ENCODE results near the gene MSRB1.

The MSRB1 gene

GRCh38 chr16:1979271-1980029 is 36.5 kb upstream of the MSRB1 start:
- DNase-seq (ENCODE audit: low read depth in 3 of 3, low spot score in 1 of 3): no peak

GRCh38 chr16:1978476-1979120 is 35.6 kb upstream of the MSRB1 start:
- DNase-seq (ENCODE audit: low read depth in 3 of 3, low spot score in 1 of 3): no peak

GRCh38 chr16:1977875-1978268 is 34.9 kb upstream of the MSRB1 start:
- no peak for DNase-seq (ENCODE audit: low read depth in 3 of 3, low spot score in 1 of 3)

- DNase-seq (ENCODE audit: low read depth in 3 of 3, low spot score in 1 of 3): no peak
These were observed 34.2 kb upstream of the MSRB1 start for GRCh38 chr16:1976951-1977874.

- no peak for DNase-seq (ENCODE audit: low read depth in 3 of 3, low spot score in 1 of 3)
These were observed 33.2 kb upstream of the MSRB1 start for GRCh38 chr16:1976216-1976520.

GRCh38 chr16:1975432-1976215 is 32.6 kb upstream of the MSRB1 start:
- no peak for DNase-seq (ENCODE audit: low read depth in 3 of 3, low spot score in 1 of 3)

- no peak for DNase-seq (ENCODE audit: low read depth in 3 of 3, low spot score in 1 of 3)
These were observed 31.4 kb upstream of the MSRB1 start for GRCh38 chr16:1974157-1975070.

GRCh38 chr16:1973461-1974156 is 30.6 kb upstream of the MSRB1 start:
- no peak for DNase-seq (ENCODE audit: low read depth in 3 of 3, low spot score in 1 of 3)

- DNase-seq (ENCODE audit: low read depth in 3 of 3, low spot score in 1 of 3): no peak
These were observed 29.5 kb upstream of the MSRB1 start for GRCh38 chr16:1972490-1972877.

GRCh38 chr16:1971796-1972489 is 28.9 kb upstream of the MSRB1 start, which contains the start of gene TBL3:
Gene TBL3 (plus strand): TSS chr16:1972053. CDS start chr16:1972165, 112 bp downstream.
- DNase-seq (ENCODE audit: low read depth in 3 of 3, low spot score in 1 of 3): peak; percentile 89 to 95 (median 94)

- DNase-seq (ENCODE audit: low read depth in 3 of 3, low spot score in 1 of 3): no peak
These were observed 25.4 kb upstream of the MSRB1 start for GRCh38 chr16:1968146-1968953.

GRCh38 chr16:1966460-1966859 is 23.5 kb upstream of the MSRB1 start, which contains the start of gene RNF151:
Gene RNF151 (plus strand): TSS chr16:1966856. CDS start chr16:1966882, 26 bp downstream.
- no peak for DNase-seq (ENCODE audit: low read depth in 3 of 3, low spot score in 1 of 3)

- no peak for DNase-seq (ENCODE audit: low read depth in 3 of 3, low spot score in 1 of 3)
These were observed 22.5 kb upstream of the MSRB1 start for GRCh38 chr16:1965396-1966001.

- DNase-seq (ENCODE audit: low read depth in 3 of 3, low spot score in 1 of 3): peak; percentile 95 to 99 (median 97)
These were observed 21.8 kb upstream of the MSRB1 start, which contains the start of gene RPS2 for GRCh38 chr16:1964506-1965395. Gene RPS2 (minus strand): TSS chr16:1964826. CDS start chr16:1964625, 201 bp downstream.

- DNase-seq (ENCODE audit: low read depth in 3 of 3, low spot score in 1 of 3): peak in 1 of 3 donors; percentile 42
These were observed 21.0 kb upstream of the MSRB1 start for GRCh38 chr16:1963806-1964505.

Measured in stimulated activated CD4-positive, alpha-beta T cell treated with anti-CD3 and anti-CD28 coated beads, TNF-alpha, amount 100 ng/mL, for 1 hour (primary cell).